ENCODE measurements around the gene KRTAP10-10.

GRCh38 chr21:44658913-44659595 lies 21.9 kb downstream of the KRTAP10-10 start:
- TF ChIP-seq EZH2 (IDR thresholded peaks at IDR 0.05; ENCODE audit: low read length): no peak
- TF ChIP-seq CTCF (optimal IDR thresholded peaks at IDR 0.05 in 1 of 3, IDR thresholded peaks at IDR 0.05 in 1 of 3, conservative IDR thresholded peaks at IDR 0.05 in 1 of 3; ENCODE audit: extremely low read depth in 1 of 3, insufficient read depth in 2 of 3, low read length in 3 of 3): no peak

All from keratinocyte (primary cell).